K562 (cell line): ENCODE measurements around the gene HCN3. TPM values are rescaled to one million over a fixed set of nuclear protein-coding genes. Genes with fewer than 3 reads are reported as not detected.
A peak's percentile ranks its signal among the peaks of the same experiment; 100 is the strongest.

Experiments
- CBX8 ChIP-seq: fragments of 200-600 bp; sonication (generic); IDR thresholded peaks from 2 replicates; pipeline ENCODE4 v1.6.1; 2012; ENCODE audit warnings: borderline replicate concordance, mixed run types, low read depth, mild to moderate bottlenecking, moderate library complexity, mixed read lengths, low read length, control low read depth, inconsistent platforms; ENCODE audit not compliant: poor library complexity, severe bottlenecking; ENCODE audit errors: extremely low read depth
- FOS ChIP-seq: IDR thresholded peaks from 3 replicates; pipeline ENCODE4 v1.6.1; 2011; ENCODE audit not compliant: insufficient read length; ENCODE audit errors: extremely low read depth
- KDM4B ChIP-seq, 2 experiments: fragments of 450-650 bp in 1 of 2; sonication (generic) in 1 of 2; IDR thresholded peaks; 2 replicates each; pipeline ENCODE4 v1.6.1; 2016 to 2017; ENCODE audit warnings: borderline replicate concordance in 2 of 2, antibody characterized with exemption in 1 of 2, low read depth in 1 of 2, mild to moderate bottlenecking in 1 of 2
- KDM5B ChIP-seq: fragments of 200-600 bp; sonication (generic); IDR thresholded peaks from 2 replicates; pipeline ENCODE4 v1.6.1; 2012; ENCODE audit warnings: low read depth, mild to moderate bottlenecking, moderate library complexity, low read length, control low read depth, inconsistent platforms; ENCODE audit not compliant: insufficient replicate concordance
- LARP7 ChIP-seq: fragments of 450-650 bp; IDR thresholded peaks from 2 replicates; pipeline ENCODE4 v1.6.1; 2016
- MTA3 ChIP-seq: fragments of 450-650 bp; formaldehyde crosslinking; IDR thresholded peaks from 2 replicates; pipeline ENCODE4 v1.6.1; 2017; ENCODE audit warnings: mild to moderate bottlenecking, borderline replicate concordance
- PHB ChIP-seq: fragments of 250-450 bp; sonication (Bioruptor Pico); IDR thresholded peaks from 2 replicates; pipeline ENCODE4 v1.5.0; 2021
- SMARCB1 ChIP-seq: IDR thresholded peaks from 2 replicates; pipeline ENCODE4 v1.6.1; 2011; ENCODE audit warnings: improper control_type of control experiment, low read depth; ENCODE audit not compliant: insufficient read length
- TEAD1 ChIP-seq, 2 experiments: fragments of 450-650 bp in 1 of 2; sonication (generic) in 1 of 2; formaldehyde crosslinking; IDR thresholded peaks; 2 replicates each; pipeline versions ENCODE4 v1.4.0 to v1.8.0; 2020 to 2022; ENCODE audit warnings: mild to moderate bottlenecking in 2 of 2, missing genetic modification reagents in 1 of 2
- TEAD4 ChIP-seq, 2 experiments: sonication (generic) in 1 of 2; formaldehyde crosslinking in 1 of 2; IDR thresholded peaks; 2 replicates each; pipeline versions ENCODE4 v1.6.1 to v1.8.0; 2012 to 2022; ENCODE audit warnings: borderline replicate concordance in 1 of 2, inconsistent platforms in 1 of 2, low read length in 1 of 2, mild to moderate bottlenecking in 1 of 2, missing genetic modification reagents in 1 of 2
- YY1 ChIP-seq, 3 experiments: IDR thresholded peaks; 2 replicates each; pipeline ENCODE4 v1.6.1; 2011; ENCODE audit warnings: low read length in 2 of 3, mild to moderate bottlenecking in 2 of 3, moderate library complexity in 2 of 3, borderline replicate concordance in 1 of 3, control low read depth in 1 of 3, low read depth in 1 of 3; ENCODE audit not compliant: insufficient read depth in 3 of 3, insufficient replicate concordance in 2 of 3, control insufficient read depth in 1 of 3, insufficient read length in 1 of 3; ENCODE audit errors: extremely low read depth in 1 of 3
- polyA plus RNA-seq, 8 experiments: library from polyadenylated mRNA; depleted of rRNA in 4 of 8; stranded (reverse) in 5 of 8; unstranded in 3 of 8; fragments of >200 nt; fragmentation: Nextera tagmentation in 2 of 8; fragmentation: Illumina TruSeq in 1 of 8; extraction: Ambion mirVana in 2 of 8; extraction: Trizol in 1 of 8; gene quantifications; 2 replicates each; pipeline versions ENCODE4 v1.2.1 to v1.2.3, GENCODE V29; 2011 to 2014; ENCODE audit warnings: inconsistent platforms in 1 of 8, missing spikeins in 1 of 8
- total RNA-seq, 7 experiments: library from RNA; depleted of rRNA in 6 of 7; stranded (reverse); fragments of >200 nt in 6 of 7; fragmentation: Illumina TruSeq in 2 of 7; extraction: Trizol in 2 of 7; gene quantifications; 2 replicates each; pipeline versions ENCODE4 v1.2.1 to v1.2.3, GENCODE V29; 2011 to 2021; ENCODE audit warnings: low replicate concordance in 1 of 7
- TF ChIP-seq, protein P1 (sequence below): fragments of 450-650 bp; IDR thresholded peaks from 2 replicates; pipeline ENCODE4 v1.6.1; 2016; ENCODE audit warnings: mild to moderate bottlenecking
- TF ChIP-seq, protein P2 (sequence below): sonication (generic); formaldehyde crosslinking; IDR thresholded peaks from 2 replicates; pipeline ENCODE4 v1.8.0; 2023; ENCODE audit warnings: missing genetic modification reagents, mild to moderate bottlenecking, borderline replicate concordance
- TF ChIP-seq, protein P3 (sequence below): IDR thresholded peaks from 2 replicates; pipeline ENCODE4 v1.6.1; 2016; ENCODE audit warnings: missing genetic modification characterization, missing compliant biosample characterization

The HCN3 gene
- total and polyA plus RNA-seq, 9 of the 15 experiments (the other 6 are each of a cell fraction or from before 2014, with no cell fraction given) = 0.91 to 9.7 (median 3.9) TPM

DNA sequence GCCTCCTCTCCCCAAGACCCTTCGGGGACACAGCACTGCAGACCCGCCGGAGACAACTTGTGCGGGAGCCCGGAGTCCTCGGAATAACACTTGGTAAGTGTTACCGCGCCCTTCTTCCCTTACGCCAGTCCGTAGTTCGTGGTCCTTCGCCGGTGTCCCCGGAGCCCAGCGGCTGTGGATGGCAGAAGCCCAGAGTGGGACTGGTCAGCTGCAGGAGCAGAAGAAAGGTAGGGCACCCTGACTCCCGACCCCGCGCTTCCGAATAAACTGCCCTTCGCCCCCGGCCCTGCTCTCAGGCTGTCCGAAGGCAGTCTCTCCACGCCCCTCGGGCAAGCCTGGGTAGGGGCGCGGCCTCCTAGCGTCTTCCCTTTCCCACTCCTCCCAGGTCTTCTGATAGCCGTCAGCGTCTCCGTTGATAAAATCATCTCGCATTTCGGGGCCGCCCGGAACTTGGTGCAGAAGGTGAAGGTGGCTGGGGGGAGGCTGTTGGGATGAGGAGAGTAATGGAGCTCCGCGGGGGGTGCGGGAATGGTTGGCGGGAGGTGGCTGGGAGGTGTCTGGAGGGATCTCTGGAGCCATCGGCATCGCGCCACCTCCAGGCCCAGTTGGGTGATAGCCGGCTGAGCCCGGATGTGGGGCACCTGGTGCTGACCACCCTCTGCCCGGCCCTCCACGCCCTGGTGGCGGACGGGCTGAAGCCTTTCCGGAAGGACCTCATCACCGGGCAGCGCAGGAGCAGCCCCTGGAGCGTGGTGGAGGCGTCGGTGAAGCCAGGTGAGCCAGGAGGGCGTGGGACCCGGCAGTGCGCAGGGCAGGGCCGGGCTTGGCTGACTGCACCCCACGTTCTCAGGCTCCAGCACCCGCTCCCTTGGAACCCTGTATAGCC is 47.7 kb downstream of the HCN3 start (continued):
- TF ChIP-seq KDM4B (IDR thresholded peaks at IDR 0.05; ENCODE audit: borderline replicate concordance in 2 of 2, low read depth in 1 of 2) (no peak), TEAD4 (IDR thresholded peaks at IDR 0.05; ENCODE audit: low read length) (no peak), TEAD4 (CRISPR knock-in tag; IDR thresholded peaks at IDR 0.05; ENCODE audit: borderline replicate concordance) (no peak), FOS (no peak), KDM5B (no peak), TEAD1 (CRISPR knock-in tag; IDR thresholded peaks at IDR 0.05) (no peak), CBX8 (no peak), YY1 (IDR thresholded peaks at IDR 0.05; ENCODE audit: borderline replicate concordance in 1 of 3, control insufficient read depth in 1 of 3, extremely low read depth in 1 of 3, insufficient read depth in 3 of 3, insufficient read length in 1 of 3, insufficient replicate concordance in 2 of 3, low read depth in 1 of 3, low read length in 2 of 3) (peak in 2 of 3 experiments; percentile 13 to 16), PHB (no peak), SMARCB1 (no peak), LARP7 (no peak), MTA3 (0 out of 2 replicates have a peak, but pooled peaks have one; percentile 37)
- TF ChIP-seq, protein P1, sequence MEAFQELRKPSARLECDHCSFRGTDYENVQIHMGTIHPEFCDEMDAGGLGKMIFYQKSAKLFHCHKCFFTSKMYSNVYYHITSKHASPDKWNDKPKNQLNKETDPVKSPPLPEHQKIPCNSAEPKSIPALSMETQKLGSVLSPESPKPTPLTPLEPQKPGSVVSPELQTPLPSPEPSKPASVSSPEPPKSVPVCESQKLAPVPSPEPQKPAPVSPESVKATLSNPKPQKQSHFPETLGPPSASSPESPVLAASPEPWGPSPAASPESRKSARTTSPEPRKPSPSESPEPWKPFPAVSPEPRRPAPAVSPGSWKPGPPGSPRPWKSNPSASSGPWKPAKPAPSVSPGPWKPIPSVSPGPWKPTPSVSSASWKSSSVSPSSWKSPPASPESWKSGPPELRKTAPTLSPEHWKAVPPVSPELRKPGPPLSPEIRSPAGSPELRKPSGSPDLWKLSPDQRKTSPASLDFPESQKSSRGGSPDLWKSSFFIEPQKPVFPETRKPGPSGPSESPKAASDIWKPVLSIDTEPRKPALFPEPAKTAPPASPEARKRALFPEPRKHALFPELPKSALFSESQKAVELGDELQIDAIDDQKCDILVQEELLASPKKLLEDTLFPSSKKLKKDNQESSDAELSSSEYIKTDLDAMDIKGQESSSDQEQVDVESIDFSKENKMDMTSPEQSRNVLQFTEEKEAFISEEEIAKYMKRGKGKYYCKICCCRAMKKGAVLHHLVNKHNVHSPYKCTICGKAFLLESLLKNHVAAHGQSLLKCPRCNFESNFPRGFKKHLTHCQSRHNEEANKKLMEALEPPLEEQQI = no peak
- TF ChIP-seq, protein P2, sequence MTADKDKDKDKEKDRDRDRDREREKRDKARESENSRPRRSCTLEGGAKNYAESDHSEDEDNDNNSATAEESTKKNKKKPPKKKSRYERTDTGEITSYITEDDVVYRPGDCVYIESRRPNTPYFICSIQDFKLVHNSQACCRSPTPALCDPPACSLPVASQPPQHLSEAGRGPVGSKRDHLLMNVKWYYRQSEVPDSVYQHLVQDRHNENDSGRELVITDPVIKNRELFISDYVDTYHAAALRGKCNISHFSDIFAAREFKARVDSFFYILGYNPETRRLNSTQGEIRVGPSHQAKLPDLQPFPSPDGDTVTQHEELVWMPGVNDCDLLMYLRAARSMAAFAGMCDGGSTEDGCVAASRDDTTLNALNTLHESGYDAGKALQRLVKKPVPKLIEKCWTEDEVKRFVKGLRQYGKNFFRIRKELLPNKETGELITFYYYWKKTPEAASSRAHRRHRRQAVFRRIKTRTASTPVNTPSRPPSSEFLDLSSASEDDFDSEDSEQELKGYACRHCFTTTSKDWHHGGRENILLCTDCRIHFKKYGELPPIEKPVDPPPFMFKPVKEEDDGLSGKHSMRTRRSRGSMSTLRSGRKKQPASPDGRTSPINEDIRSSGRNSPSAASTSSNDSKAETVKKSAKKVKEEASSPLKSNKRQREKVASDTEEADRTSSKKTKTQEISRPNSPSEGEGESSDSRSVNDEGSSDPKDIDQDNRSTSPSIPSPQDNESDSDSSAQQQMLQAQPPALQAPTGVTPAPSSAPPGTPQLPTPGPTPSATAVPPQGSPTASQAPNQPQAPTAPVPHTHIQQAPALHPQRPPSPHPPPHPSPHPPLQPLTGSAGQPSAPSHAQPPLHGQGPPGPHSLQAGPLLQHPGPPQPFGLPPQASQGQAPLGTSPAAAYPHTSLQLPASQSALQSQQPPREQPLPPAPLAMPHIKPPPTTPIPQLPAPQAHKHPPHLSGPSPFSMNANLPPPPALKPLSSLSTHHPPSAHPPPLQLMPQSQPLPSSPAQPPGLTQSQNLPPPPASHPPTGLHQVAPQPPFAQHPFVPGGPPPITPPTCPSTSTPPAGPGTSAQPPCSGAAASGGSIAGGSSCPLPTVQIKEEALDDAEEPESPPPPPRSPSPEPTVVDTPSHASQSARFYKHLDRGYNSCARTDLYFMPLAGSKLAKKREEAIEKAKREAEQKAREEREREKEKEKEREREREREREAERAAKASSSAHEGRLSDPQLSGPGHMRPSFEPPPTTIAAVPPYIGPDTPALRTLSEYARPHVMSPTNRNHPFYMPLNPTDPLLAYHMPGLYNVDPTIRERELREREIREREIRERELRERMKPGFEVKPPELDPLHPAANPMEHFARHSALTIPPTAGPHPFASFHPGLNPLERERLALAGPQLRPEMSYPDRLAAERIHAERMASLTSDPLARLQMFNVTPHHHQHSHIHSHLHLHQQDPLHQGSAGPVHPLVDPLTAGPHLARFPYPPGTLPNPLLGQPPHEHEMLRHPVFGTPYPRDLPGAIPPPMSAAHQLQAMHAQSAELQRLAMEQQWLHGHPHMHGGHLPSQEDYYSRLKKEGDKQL (CRISPR knock-in tag) = no peak
- TF ChIP-seq, protein P3, sequence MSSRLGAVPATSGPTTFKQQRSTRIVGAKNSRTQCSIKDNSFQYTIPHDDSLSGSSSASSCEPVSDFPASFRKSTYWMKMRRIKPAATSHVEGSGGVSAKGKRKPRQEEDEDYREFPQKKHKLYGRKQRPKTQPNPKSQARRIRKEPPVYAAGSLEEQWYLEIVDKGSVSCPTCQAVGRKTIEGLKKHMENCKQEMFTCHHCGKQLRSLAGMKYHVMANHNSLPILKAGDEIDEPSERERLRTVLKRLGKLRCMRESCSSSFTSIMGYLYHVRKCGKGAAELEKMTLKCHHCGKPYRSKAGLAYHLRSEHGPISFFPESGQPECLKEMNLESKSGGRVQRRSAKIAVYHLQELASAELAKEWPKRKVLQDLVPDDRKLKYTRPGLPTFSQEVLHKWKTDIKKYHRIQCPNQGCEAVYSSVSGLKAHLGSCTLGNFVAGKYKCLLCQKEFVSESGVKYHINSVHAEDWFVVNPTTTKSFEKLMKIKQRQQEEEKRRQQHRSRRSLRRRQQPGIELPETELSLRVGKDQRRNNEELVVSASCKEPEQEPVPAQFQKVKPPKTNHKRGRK (tag) = no peak
